Measurements from ENCODE around the gene SELENON.
A peak's percentile ranks its signal among the peaks of the same experiment; 100 is the strongest.

Gene SELENON

GRCh38 chr1:25770541-25771220 lies 29.3 kb upstream of the SELENON start:
- TF ChIP-seq CTCF (IDR thresholded peaks at IDR 0.05; ENCODE audit: borderline replicate concordance, control extremely low read depth, extremely low read depth, insufficient read depth, missing control alignments): no peak
- no peak for DNase-seq (ENCODE audit: low spot score)
- in situ Hi-C loops (cut with MboI; ENCODE audit: low sequenced_read_pairs, unreplicated experiment): no loop called here

GRCh38 chr1:25771221-25772114 lies 28.5 kb upstream of the SELENON start:
- in situ Hi-C loops (cut with MboI; ENCODE audit: low sequenced_read_pairs, unreplicated experiment): no loop called here
- peak; percentile 72 for DNase-seq (ENCODE audit: low spot score)
- no peak for TF ChIP-seq CTCF (IDR thresholded peaks at IDR 0.05; ENCODE audit: borderline replicate concordance, control extremely low read depth, extremely low read depth, insufficient read depth, missing control alignments)

GRCh38 chr1:25772164-25772563 lies 27.8 kb upstream of the SELENON start:
- DNase-seq (ENCODE audit: low spot score): no peak
- no peak for TF ChIP-seq CTCF (IDR thresholded peaks at IDR 0.05; ENCODE audit: borderline replicate concordance, control extremely low read depth, extremely low read depth, insufficient read depth, missing control alignments)
- in situ Hi-C loops (cut with MboI; ENCODE audit: low sequenced_read_pairs, unreplicated experiment): no loop called here

- no peak for TF ChIP-seq CTCF (IDR thresholded peaks at IDR 0.05; ENCODE audit: borderline replicate concordance, control extremely low read depth, extremely low read depth, insufficient read depth, missing control alignments)
- in situ Hi-C loops (cut with MboI; ENCODE audit: low sequenced_read_pairs, unreplicated experiment): no loop called here
- no peak for DNase-seq (ENCODE audit: low spot score)
These were observed 27.2 kb upstream of the SELENON start for GRCh38 chr1:25772692-25773245.

- DNase-seq (ENCODE audit: low spot score): no peak
- no peak for TF ChIP-seq CTCF (IDR thresholded peaks at IDR 0.05; ENCODE audit: borderline replicate concordance, control extremely low read depth, extremely low read depth, insufficient read depth, missing control alignments)
- in situ Hi-C loops (cut with MboI; ENCODE audit: low sequenced_read_pairs, unreplicated experiment): no loop called here
These were observed 26.4 kb upstream of the SELENON start for GRCh38 chr1:25773441-25774125.

- in situ Hi-C loops (cut with MboI; ENCODE audit: low sequenced_read_pairs, unreplicated experiment): no loop called here
- TF ChIP-seq CTCF (IDR thresholded peaks at IDR 0.05; ENCODE audit: borderline replicate concordance, control extremely low read depth, extremely low read depth, insufficient read depth, missing control alignments): no peak
- DNase-seq (ENCODE audit: low spot score): no peak
These were observed 25.7 kb upstream of the SELENON start for GRCh38 chr1:25774206-25774803.
